SK-N-SH (cell line): ENCODE results near the gene CLMN. TPM values are rescaled to one million over a fixed set of nuclear protein-coding genes. Genes with fewer than 3 reads are reported as not detected.

Experiments
- CTCF ChIA-PET: fragments of 300-600, 350-600 bp; formaldehyde crosslinking; extraction: SDS; loops from one replicate; lab custom pipeline; 2021; lab: Yijun Ruan, JAX
- POLR2A ChIA-PET: fragments of 350-600 bp; sonication (Branson Sonifier 250); formaldehyde crosslinking; extraction: SDS; loops from one replicate; lab custom pipeline; 2020; ENCODE audit warnings: antibody characterized with exemption, inconsistent platforms; lab: Yijun Ruan, JAX
- DNase-seq: peaks from one replicate; pipeline ENCODE4 v3.0.0; 2012
- H2AFZ ChIP-seq: fragments of 200-600 bp; sonication (generic); 2 replicates; pipeline ENCODE4 v1.8.1; 2016; ENCODE audit warnings: antibody characterized with exemption, mild to moderate bottlenecking, low read depth
- H3F3A ChIP-seq: fragments of 200-600 bp; sonication (generic); replicated peaks from 2 replicates; pipeline ENCODE3; 2016; ENCODE audit warnings: antibody characterized with exemption, mild to moderate bottlenecking; ENCODE audit not compliant: insufficient read depth
- H3K27ac ChIP-seq, 2 experiments: fragments of 200-500 bp in 1 of 2; fragments of 200-600 bp in 1 of 2; sonication (Bioruptor generic) in 1 of 2; sonication (generic), shearing (Covaris generic) in 1 of 2; 2 replicates each; pipeline versions ENCODE4 v1.5.1 to v1.6.1; 2014 to 2016; ENCODE audit warnings: low read depth in 2 of 2, inconsistent platforms in 1 of 2, low read length in 1 of 2, mild to moderate bottlenecking in 1 of 2, mixed read lengths in 1 of 2
- H3K27me3 ChIP-seq: fragments of 200-600 bp; sonication (generic), shearing (Covaris generic); 2 replicates; pipeline ENCODE4 v1.6.1; 2016; ENCODE audit warnings: mixed run types; ENCODE audit not compliant: insufficient read depth
- H3K36me3 ChIP-seq, 2 experiments: fragments of 200-500 bp in 1 of 2; fragments of 200-600 bp in 1 of 2; sonication (Bioruptor generic) in 1 of 2; sonication (generic) in 1 of 2; replicated peaks in 1 of 2; 2 replicates each; pipeline versions ENCODE3 to v1.5.1; 2014 to 2016; ENCODE audit warnings: low read length in 1 of 2, mild to moderate bottlenecking in 1 of 2; ENCODE audit not compliant: insufficient read depth in 2 of 2, control insufficient read depth in 1 of 2
- H3K4me1 ChIP-seq, 2 experiments: fragments of 200-500 bp in 1 of 2; fragments of 200-600 bp in 1 of 2; sonication (Bioruptor generic) in 1 of 2; sonication (generic), shearing (Covaris generic) in 1 of 2; 2 replicates each; pipeline versions ENCODE4 v1.5.1 to v1.6.1; 2014 to 2016; ENCODE audit warnings: low read depth in 1 of 2, low read length in 1 of 2, mixed run types in 1 of 2; ENCODE audit not compliant: insufficient read depth in 2 of 2, control insufficient read depth in 1 of 2
- H3K4me2 ChIP-seq: fragments of 200-600 bp; sonication (generic), shearing (Covaris generic); 2 replicates; pipeline ENCODE4 v1.6.1; 2017; ENCODE audit warnings: mixed run types
- H3K4me3 ChIP-seq, 2 experiments: fragments of 200-500 bp in 1 of 2; fragments of 200-600 bp in 1 of 2; sonication (Bioruptor generic) in 1 of 2; sonication (generic), shearing (Covaris generic) in 1 of 2; 2 replicates each; pipeline versions ENCODE4 v1.5.1 to v1.8.1; 2014 to 2016; ENCODE audit warnings: low read depth in 2 of 2, inconsistent platforms in 1 of 2, low read length in 1 of 2, mild to moderate bottlenecking in 1 of 2, mixed read lengths in 1 of 2, moderate library complexity in 1 of 2
- H3K79me2 ChIP-seq: fragments of 200-600 bp; sonication (generic); 2 replicates; pipeline ENCODE4 v1.8.1; 2017; ENCODE audit warnings: mild to moderate bottlenecking; ENCODE audit not compliant: insufficient read depth
- H3K9ac ChIP-seq: fragments of 200-600 bp; sonication (generic); 2 replicates; pipeline ENCODE4 v1.6.1; 2017; ENCODE audit warnings: mixed run types
- H3K9me2 ChIP-seq: fragments of 200-600 bp; sonication (generic); 2 replicates; pipeline ENCODE4 v1.6.1; 2017; ENCODE audit warnings: mixed run types
- H3K9me3 ChIP-seq: fragments of 200-600 bp; sonication (generic); 2 replicates; pipeline ENCODE4 v1.6.1; 2017; ENCODE audit warnings: mixed run types, mild to moderate bottlenecking, moderate library complexity
- H4K20me1 ChIP-seq: fragments of 200-600 bp; sonication (generic); 2 replicates; pipeline ENCODE4 v1.6.1; 2017; ENCODE audit warnings: mild to moderate bottlenecking, mixed run types; ENCODE audit not compliant: insufficient read depth
- ELF1 ChIP-seq: IDR thresholded peaks from 2 replicates; pipeline ENCODE4 v1.4.0; 2012
- EP300 ChIP-seq, 2 experiments: IDR thresholded peaks; 2 replicates each; pipeline versions ENCODE4 v1.4.0 to v1.6.1; 2012; ENCODE audit warnings: borderline replicate concordance in 1 of 2, low read depth in 1 of 2, low read length in 1 of 2
- EZH2phosphoT487 ChIP-seq: fragments of 200-600 bp; sonication (generic); IDR thresholded peaks from 2 replicates; pipeline ENCODE4 v1.6.1; 2017; ENCODE audit warnings: low read depth, mixed run types, mild to moderate bottlenecking, antibody characterized with exemption, moderate library complexity, borderline replicate concordance
- GABPA ChIP-seq: IDR thresholded peaks from 2 replicates; pipeline ENCODE4 v1.4.0; 2012; ENCODE audit warnings: low read depth, mild to moderate bottlenecking
- JUND ChIP-seq: IDR thresholded peaks from 2 replicates; pipeline ENCODE4 v1.4.0; 2012
- MXI1 ChIP-seq: IDR thresholded peaks from 2 replicates; pipeline ENCODE4 v1.6.1; 2012; ENCODE audit warnings: mild to moderate bottlenecking, low read depth, low read length, improper control_type of control experiment
- NRF1 ChIP-seq: IDR thresholded peaks from 2 replicates; pipeline ENCODE4 v1.6.1; 2012; ENCODE audit warnings: low read depth, mild to moderate bottlenecking, low read length
- POLR2AphosphoS5 ChIP-seq: IDR thresholded peaks from 2 replicates; pipeline ENCODE4 v1.6.1; 2012; ENCODE audit warnings: low read depth, low read length
- RAD21 ChIP-seq: IDR thresholded peaks from 2 replicates; pipeline ENCODE4 v1.6.1; 2012; ENCODE audit warnings: mild to moderate bottlenecking, low read length
- RCOR1 ChIP-seq: fragments of 150-350 bp; IDR thresholded peaks from 2 replicates; pipeline ENCODE4 v1.6.1; 2017; ENCODE audit warnings: antibody characterized with exemption, low read length
- RFX5 ChIP-seq: IDR thresholded peaks from 2 replicates; pipeline ENCODE4 v1.6.1; 2012; ENCODE audit warnings: mild to moderate bottlenecking, improper control_type of control experiment, low read length
- RXRA ChIP-seq: IDR thresholded peaks from 2 replicates; pipeline ENCODE4 v1.4.0; 2012; ENCODE audit warnings: low read depth, mild to moderate bottlenecking, borderline replicate concordance
- SIN3A ChIP-seq: IDR thresholded peaks from 2 replicates; pipeline ENCODE4 v1.6.1; 2012; ENCODE audit warnings: low read depth, mild to moderate bottlenecking, low read length, moderate library complexity, borderline replicate concordance
- SMC3 ChIP-seq: IDR thresholded peaks from 2 replicates; pipeline ENCODE4 v1.6.1; 2012; ENCODE audit warnings: low read depth, low read length, improper control_type of control experiment
- TCF12 ChIP-seq: IDR thresholded peaks from 2 replicates; pipeline ENCODE4 v1.4.0; 2012
- YY1 ChIP-seq: IDR thresholded peaks from 2 replicates; pipeline ENCODE4 v1.4.0; 2012; ENCODE audit warnings: low read depth, mild to moderate bottlenecking
- WGBS: methylation state at CpG from one replicate; pipeline ENCODE4 v1.1.6; 2017; ENCODE audit warnings: low lambda C conversion rate; 5-methylcytosine and 5-hydroxymethylcytosine counted together
- polyA plus RNA-seq, 3 experiments: library from polyadenylated mRNA; depleted of rRNA; stranded (reverse); fragments of >200 nt; gene quantifications; 2 replicates each; pipeline ENCODE4 v1.2.3, GENCODE V29; 2012
- TF ChIP-seq, protein P1 (sequence below): IDR thresholded peaks from 2 replicates; pipeline ENCODE4; 2012
- TF ChIP-seq, protein P2 (sequence below): fragments of 150-350 bp; IDR thresholded peaks from 2 replicates; pipeline ENCODE4 v1.6.1; 2016; ENCODE audit warnings: mild to moderate bottlenecking, low read depth, low read length
- TF ChIP-seq, protein P3 (sequence below): IDR thresholded peaks from 2 replicates; pipeline ENCODE4 v1.6.1; 2012; ENCODE audit warnings: mild to moderate bottlenecking, low read depth, low read length, moderate library complexity
- TF ChIP-seq, protein P4 (sequence below): fragments of 150-350 bp; IDR thresholded peaks from 2 replicates; pipeline ENCODE4 v1.6.1; 2017; ENCODE audit warnings: antibody characterized with exemption, low read length, low read depth, borderline replicate concordance

Gene CLMN
- polyA plus RNA-seq, 1 of the 3 experiments (the other 2 are of a cell fraction): 1.4 TPM

DNA sequence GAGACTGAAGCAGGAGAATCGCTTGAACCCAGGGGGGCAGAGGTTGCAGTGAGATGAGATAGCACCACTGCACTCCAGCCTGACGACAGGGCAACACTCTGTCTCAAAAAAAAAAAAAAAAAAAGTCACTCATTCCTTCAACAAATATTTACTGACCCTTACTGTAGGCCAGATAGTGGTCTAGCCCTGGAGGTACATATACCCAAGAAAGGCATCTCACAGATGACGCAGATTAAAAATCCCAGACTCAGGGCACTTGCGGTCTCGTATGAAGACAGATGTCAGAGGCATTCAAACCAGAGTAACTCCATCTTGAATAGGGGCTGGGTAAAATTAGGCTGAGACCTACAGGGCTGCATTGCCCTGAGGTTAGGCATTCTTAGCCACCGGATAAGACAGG lies 44.8 kb downstream of the CLMN start:
- no peaks in the 10 kb centered on the region for H3K9me2 ChIP-seq
- ChIA-PET CTCF (no interaction called here), POLR2A (no interaction called here)
- H3F3A ChIP-seq: no peaks in the 10 kb centered on the region
- no peak overlapping the region for H2AFZ ChIP-seq
- DNase-seq: no peak
- no peak overlapping the region for H3K27ac ChIP-seq
- no peaks in the 10 kb centered on the region for H3K9me3 ChIP-seq
- no peaks in the 10 kb centered on the region for H3K79me2 ChIP-seq
- H3K4me3 ChIP-seq: no peak overlapping the region
- no peaks in the 10 kb centered on the region for H3K36me3 ChIP-seq
- WGBS: 92% methylated on average over 6 of the region's 6 CpGs
- TF ChIP-seq YY1: no peak
- TF ChIP-seq, protein P1, sequence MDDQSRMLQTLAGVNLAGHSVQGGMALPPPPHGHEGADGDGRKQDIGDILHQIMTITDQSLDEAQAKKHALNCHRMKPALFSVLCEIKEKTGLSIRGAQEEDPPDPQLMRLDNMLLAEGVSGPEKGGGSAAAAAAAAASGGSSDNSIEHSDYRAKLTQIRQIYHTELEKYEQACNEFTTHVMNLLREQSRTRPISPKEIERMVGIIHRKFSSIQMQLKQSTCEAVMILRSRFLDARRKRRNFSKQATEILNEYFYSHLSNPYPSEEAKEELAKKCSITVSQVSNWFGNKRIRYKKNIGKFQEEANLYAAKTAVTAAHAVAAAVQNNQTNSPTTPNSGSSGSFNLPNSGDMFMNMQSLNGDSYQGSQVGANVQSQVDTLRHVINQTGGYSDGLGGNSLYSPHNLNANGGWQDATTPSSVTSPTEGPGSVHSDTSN: no peak
- TF ChIP-seq RFX5: no peak
- TF ChIP-seq NRF1: no peak
- no peak for TF ChIP-seq GABPA
- no peak for TF ChIP-seq POLR2AphosphoS5
- TF ChIP-seq RAD21: no peak
- no peak for TF ChIP-seq JUND
- TF ChIP-seq, protein P2, sequence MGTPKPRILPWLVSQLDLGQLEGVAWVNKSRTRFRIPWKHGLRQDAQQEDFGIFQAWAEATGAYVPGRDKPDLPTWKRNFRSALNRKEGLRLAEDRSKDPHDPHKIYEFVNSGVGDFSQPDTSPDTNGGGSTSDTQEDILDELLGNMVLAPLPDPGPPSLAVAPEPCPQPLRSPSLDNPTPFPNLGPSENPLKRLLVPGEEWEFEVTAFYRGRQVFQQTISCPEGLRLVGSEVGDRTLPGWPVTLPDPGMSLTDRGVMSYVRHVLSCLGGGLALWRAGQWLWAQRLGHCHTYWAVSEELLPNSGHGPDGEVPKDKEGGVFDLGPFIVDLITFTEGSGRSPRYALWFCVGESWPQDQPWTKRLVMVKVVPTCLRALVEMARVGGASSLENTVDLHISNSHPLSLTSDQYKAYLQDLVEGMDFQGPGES: no peak
- TF ChIP-seq, protein P3, sequence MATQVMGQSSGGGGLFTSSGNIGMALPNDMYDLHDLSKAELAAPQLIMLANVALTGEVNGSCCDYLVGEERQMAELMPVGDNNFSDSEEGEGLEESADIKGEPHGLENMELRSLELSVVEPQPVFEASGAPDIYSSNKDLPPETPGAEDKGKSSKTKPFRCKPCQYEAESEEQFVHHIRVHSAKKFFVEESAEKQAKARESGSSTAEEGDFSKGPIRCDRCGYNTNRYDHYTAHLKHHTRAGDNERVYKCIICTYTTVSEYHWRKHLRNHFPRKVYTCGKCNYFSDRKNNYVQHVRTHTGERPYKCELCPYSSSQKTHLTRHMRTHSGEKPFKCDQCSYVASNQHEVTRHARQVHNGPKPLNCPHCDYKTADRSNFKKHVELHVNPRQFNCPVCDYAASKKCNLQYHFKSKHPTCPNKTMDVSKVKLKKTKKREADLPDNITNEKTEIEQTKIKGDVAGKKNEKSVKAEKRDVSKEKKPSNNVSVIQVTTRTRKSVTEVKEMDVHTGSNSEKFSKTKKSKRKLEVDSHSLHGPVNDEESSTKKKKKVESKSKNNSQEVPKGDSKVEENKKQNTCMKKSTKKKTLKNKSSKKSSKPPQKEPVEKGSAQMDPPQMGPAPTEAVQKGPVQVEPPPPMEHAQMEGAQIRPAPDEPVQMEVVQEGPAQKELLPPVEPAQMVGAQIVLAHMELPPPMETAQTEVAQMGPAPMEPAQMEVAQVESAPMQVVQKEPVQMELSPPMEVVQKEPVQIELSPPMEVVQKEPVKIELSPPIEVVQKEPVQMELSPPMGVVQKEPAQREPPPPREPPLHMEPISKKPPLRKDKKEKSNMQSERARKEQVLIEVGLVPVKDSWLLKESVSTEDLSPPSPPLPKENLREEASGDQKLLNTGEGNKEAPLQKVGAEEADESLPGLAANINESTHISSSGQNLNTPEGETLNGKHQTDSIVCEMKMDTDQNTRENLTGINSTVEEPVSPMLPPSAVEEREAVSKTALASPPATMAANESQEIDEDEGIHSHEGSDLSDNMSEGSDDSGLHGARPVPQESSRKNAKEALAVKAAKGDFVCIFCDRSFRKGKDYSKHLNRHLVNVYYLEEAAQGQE: no peak
- TF ChIP-seq MXI1: no peak
- no peak for TF ChIP-seq EP300 (IDR thresholded peaks at IDR 0.05; ENCODE audit: borderline replicate concordance in 1 of 2, low read depth in 1 of 2, low read length in 1 of 2)
- TF ChIP-seq EZH2phosphoT487: no peak
- no peak for TF ChIP-seq RCOR1
- TF ChIP-seq SMC3: no peak
- no peak for TF ChIP-seq ELF1
- no peak for TF ChIP-seq RXRA
- TF ChIP-seq, protein P4, sequence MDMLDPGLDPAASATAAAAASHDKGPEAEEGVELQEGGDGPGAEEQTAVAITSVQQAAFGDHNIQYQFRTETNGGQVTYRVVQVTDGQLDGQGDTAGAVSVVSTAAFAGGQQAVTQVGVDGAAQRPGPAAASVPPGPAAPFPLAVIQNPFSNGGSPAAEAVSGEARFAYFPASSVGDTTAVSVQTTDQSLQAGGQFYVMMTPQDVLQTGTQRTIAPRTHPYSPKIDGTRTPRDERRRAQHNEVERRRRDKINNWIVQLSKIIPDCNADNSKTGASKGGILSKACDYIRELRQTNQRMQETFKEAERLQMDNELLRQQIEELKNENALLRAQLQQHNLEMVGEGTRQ: no peak
- no peak for TF ChIP-seq TCF12
- TF ChIP-seq SIN3A: no peak
- H3K9ac ChIP-seq: no peak overlapping the region
- no peaks in the 10 kb centered on the region for H3K27me3 ChIP-seq
- H4K20me1 ChIP-seq: no peaks in the 10 kb centered on the region
- H3K4me1 ChIP-seq: no peaks in the 10 kb centered on the region; a peak in 2 of 4 replicates
- H3K4me2 ChIP-seq: no peak overlapping the region
